Body of pancreas (tissue), 4 donors: ENCODE data around the gene CDS2.

Experiments
- CTCF ChIP-seq, 7 experiments: fragments of 450-650 bp in 4 of 7; fragments of 200-600 bp in 3 of 7; sonication (generic) in 3 of 7; IDR thresholded peaks; one replicate each; pipeline ENCODE4 v1.5.1; 2016 to 2019; ENCODE audit warnings: antibody characterized with exemption in 7 of 7
- POLR2A ChIP-seq, 3 donors: fragments of 450-650 bp; IDR thresholded peaks; one replicate each; pipeline ENCODE4 v1.6.1; 2016; ENCODE audit warnings: antibody characterized with exemption in 3 of 3, mild to moderate bottlenecking in 2 of 3

- TF ChIP-seq POLR2A (IDR thresholded peaks at IDR 0.05) (no peak), CTCF (IDR thresholded peaks at IDR 0.05) (no peak)
These were observed 31.4 kb upstream of the CDS2 start for GRCh38 chr20:5095454-5095853.
